Measurements from ENCODE around the gene SDC4. TPM values are rescaled to one million over a fixed set of nuclear protein-coding genes. Genes with fewer than 3 reads are reported as not detected.

Gene SDC4
- total RNA-seq, 3 donors from 2014 or later: 94.0 to 138 (median 102) TPM

DNA sequence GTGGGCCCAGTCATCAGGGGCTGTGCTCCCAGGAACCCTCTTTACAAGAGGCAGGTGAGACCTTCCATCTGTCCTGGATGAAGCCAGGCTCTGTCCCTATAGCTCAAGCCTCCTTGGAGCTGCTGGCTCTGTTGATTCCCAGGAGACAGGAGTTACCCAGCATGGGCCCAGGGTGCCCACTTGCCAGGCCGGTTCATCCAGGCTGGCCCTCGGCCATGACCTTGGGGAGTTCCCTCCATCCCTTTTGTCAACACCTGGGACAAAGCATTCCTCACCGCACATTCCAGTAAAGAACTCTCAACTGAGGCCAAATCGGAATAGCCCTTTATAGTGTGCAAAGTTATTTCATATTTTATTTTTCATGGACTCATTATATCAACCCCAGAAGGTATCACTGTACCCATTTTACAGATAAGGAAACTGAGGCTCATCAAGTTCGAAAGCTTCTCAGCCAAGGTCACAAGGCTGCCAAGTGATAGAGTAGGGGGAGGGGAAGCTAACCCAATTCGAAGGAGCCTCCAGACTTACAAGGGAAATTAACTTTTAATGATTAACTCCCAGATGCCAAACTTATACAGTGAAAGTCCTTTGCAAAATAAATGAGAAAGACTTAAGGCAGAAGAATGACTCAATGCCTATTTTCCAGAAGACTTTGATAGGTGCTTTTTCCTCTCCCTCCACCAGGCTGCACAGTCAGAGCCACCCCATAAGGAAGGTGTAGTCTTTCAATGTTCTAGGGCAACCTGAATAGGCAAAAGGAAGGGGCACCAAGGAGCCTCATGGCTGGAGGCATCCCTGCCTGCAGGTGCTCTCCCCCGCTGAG lies 18.5 kb downstream of the SDC4 start:
- Mint-ChIP-seq H3K4me1 (ENCODE audit: low read depth) (no peaks in the 10 kb centered on the region), H3K36me3 (ENCODE audit: insufficient read depth) (peaks cover 18% of the 10 kb centered on the region), H3K9me3 (no peaks in the 10 kb centered on the region), H3K27me3 (ENCODE audit: low read depth) (no peaks in the 10 kb centered on the region), H3K4me3 (no peak overlapping the region)
- no peak for DNase-seq
- ATAC-seq: no peak

- Mint-ChIP-seq H3K27me3 (ENCODE audit: low read depth) (no peaks in the 10 kb centered on the region), H3K9me3 (no peaks in the 10 kb centered on the region), H3K4me3 (no peak overlapping the region), H3K36me3 (ENCODE audit: insufficient read depth) (peaks cover 18% of the 10 kb centered on the region), H3K4me1 (ENCODE audit: low read depth) (no peaks in the 10 kb centered on the region)
- DNase-seq (no peak), ATAC-seq (no peak)
Measured at GRCh38 chr20:45328451-45328850, 19.8 kb downstream of the SDC4 start.

DNA sequence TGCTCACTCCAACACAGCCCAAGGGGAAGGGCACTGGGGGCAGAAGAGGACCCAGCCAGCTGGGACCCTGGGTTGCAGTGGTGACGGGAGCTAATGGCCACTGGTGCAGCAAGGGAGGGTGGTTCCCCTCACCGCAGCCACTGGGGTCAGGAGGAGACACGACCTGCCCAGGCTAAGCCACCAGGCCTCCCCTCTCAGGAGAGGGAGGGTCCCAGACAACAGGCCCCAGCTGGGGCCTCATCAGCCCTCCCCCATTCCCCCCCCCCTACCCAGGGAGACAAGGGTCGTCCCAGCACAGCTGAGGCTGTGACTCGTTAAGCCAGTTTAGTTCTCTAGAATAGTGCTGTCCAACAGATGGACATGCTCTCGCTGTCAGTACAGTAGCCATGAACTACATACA lies 22.9 kb downstream of the SDC4 start:
- peaks cover 8% of the 10 kb centered on the region for H3K4me1 Mint-ChIP-seq (ENCODE audit: low read depth)
- H3K9me3 Mint-ChIP-seq: no peaks in the 10 kb centered on the region
- ATAC-seq: no peak
- no peak for DNase-seq
- peaks cover 12% of the 10 kb centered on the region for H3K36me3 Mint-ChIP-seq (ENCODE audit: insufficient read depth)
- no peaks in the 10 kb centered on the region for H3K27me3 Mint-ChIP-seq (ENCODE audit: low read depth)
- no peak overlapping the region for H3K4me3 Mint-ChIP-seq

DNA sequence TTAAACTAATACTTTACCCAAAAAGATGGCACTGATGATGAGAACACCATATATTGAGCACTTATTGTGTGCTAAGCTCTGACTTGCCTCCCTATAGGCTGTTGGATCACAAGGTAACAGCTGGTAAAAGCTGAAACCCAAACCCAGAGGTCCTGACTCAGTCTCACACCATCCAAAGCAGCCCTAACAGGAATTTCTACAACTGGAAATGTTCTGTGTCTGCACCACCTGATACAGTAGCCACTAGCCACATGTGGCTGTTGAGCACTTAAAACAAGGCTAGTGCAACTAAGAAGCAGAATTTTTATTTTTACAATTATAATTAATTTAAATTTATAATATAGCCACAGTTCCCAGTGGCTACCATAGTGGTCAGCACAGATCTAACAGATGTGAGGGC lies 24.5 kb downstream of the SDC4 start:
- Mint-ChIP-seq H3K4me1 (ENCODE audit: low read depth) (peaks cover 17% of the 10 kb centered on the region), H3K4me3 (no peak overlapping the region), H3K9me3 (no peaks in the 10 kb centered on the region), H3K36me3 (ENCODE audit: insufficient read depth) (peaks cover 8% of the 10 kb centered on the region), H3K27me3 (ENCODE audit: low read depth) (no peaks in the 10 kb centered on the region)
- DNase-seq: no peak
- no peak for ATAC-seq

GRCh38 chr20:45322952-45323383 lies 25.3 kb downstream of the SDC4 start:
- ATAC-seq (no peak), DNase-seq (no peak)
- H3K36me3 Mint-ChIP-seq (ENCODE audit: insufficient read depth): peaks cover 8% of the 10 kb centered on the region
- peaks cover 24% of the 10 kb centered on the region for H3K4me1 Mint-ChIP-seq (ENCODE audit: low read depth)
- no peaks in the 10 kb centered on the region for H3K27me3 Mint-ChIP-seq (ENCODE audit: low read depth)
- H3K9me3 Mint-ChIP-seq: no peaks in the 10 kb centered on the region
- no peak overlapping the region for H3K4me3 Mint-ChIP-seq

- H3K36me3 Mint-ChIP-seq (ENCODE audit: insufficient read depth): no peaks in the 10 kb centered on the region
- H3K4me1 Mint-ChIP-seq (ENCODE audit: low read depth): peaks cover 24% of the 10 kb centered on the region
- peak in 1 of 2 donors; percentile 57 for ATAC-seq
- no peak for DNase-seq
- no peak overlapping the region for H3K4me3 Mint-ChIP-seq
- H3K9me3 Mint-ChIP-seq: no peaks in the 10 kb centered on the region
- peaks cover under 1% of the 10 kb centered on the region for H3K27me3 Mint-ChIP-seq (ENCODE audit: low read depth)
Measured at GRCh38 chr20:45320948-45321595, 27.2 kb downstream of the SDC4 start.

GRCh38 chr20:45318948-45319347 lies 29.3 kb downstream of the SDC4 start:
- DNase-seq (no peak), ATAC-seq (no peak)
- no peaks in the 10 kb centered on the region for H3K9me3 Mint-ChIP-seq
- no peaks in the 10 kb centered on the region for H3K36me3 Mint-ChIP-seq (ENCODE audit: insufficient read depth)
- H3K4me1 Mint-ChIP-seq (ENCODE audit: low read depth): peaks cover 24% of the 10 kb centered on the region
- peaks cover 20% of the 10 kb centered on the region for H3K27me3 Mint-ChIP-seq (ENCODE audit: low read depth)
- no peak overlapping the region for H3K4me3 Mint-ChIP-seq

DNA sequence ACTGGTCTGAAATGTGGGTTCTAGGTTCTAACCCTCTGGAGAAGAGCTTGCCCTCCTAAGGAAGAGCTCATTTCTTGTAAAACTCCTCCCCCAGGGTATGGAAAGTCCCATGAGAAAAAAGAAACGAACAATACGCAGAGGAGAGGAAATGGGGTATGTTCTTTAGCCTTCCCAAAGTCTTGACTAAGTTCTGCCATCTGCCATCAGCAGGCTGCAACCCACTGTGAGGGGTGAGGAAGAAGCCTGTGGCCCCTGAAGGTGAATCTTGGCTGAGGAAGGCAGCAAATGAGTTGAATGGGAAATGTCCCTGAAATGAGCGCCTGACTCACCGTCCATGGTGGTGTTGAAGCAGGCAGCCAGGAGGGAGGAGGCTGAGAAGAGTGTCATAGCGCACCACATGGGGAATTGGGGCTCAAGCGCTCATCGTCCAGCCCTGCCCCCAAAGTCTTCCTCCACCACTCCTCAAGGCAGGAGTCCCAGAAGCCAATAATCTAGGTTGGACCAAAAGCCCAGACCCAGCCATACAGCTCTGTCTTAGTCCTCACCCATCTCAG lies 29.8 kb downstream of the SDC4 start:
- Mint-ChIP-seq H3K27me3 (ENCODE audit: low read depth) (peaks cover 25% of the 10 kb centered on the region), H3K4me3 (no peak overlapping the region), H3K4me1 (ENCODE audit: low read depth) (peaks cover 24% of the 10 kb centered on the region), H3K36me3 (ENCODE audit: insufficient read depth) (no peaks in the 10 kb centered on the region), H3K9me3 (no peaks in the 10 kb centered on the region)
- ATAC-seq (peak in 1 of 2 donors; percentile 24), DNase-seq (no peak)

- peaks cover 24% of the 10 kb centered on the region for H3K4me1 Mint-ChIP-seq (ENCODE audit: low read depth)
- peaks cover 28% of the 10 kb centered on the region for H3K27me3 Mint-ChIP-seq (ENCODE audit: low read depth)
Measured at GRCh38 chr20:45317826-45318225, 30.4 kb downstream of the SDC4 start.

DNA sequence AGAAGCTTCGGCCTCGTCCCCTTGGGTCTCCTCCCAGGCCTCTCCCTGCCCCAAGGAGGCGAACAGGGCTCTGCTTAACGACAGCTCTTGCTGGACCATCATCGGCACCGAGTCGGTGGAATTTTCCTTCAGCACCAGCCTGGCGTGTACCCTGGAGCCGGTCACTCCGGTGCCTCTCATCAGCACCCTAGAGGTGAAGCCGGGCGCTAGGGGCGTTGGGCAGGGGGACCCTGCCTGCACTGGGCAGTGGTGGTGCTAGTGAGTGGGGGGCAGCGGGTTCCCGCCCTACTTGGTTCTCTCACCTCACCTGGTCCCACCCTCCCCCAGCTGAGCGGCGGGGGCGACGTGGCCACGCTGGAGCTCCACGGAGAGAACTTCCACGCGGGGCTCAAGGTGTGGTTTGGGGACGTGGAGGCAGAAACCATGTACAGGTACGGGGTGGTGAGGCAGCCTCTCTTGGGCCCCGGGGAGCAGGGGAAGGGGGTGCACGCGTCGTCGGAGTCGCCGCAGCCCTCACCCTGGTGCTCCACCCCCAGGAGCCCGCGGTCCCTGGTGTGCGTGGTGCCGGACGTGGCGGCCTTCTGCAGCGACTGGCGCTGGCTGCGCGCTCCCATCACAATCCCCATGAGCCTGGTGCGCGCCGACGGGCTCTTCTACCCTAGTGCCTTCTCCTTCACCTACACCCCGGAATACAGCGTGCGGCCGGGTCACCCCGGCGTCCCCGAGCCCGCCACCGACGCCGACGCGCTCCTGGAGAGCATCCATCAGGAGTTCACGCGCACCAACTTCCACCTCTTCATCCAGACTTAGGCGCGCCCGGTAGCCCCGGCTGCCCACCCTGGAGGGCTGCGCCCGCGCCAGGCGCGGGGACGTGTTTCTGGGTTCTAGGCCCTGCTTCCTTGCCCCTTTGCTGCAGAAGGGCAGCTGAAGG lies 31.8 kb downstream of the SDC4 start:
- no peak overlapping the region for H3K4me3 Mint-ChIP-seq
- no peak for ATAC-seq

More at GRCh38 chr20:45317826-45318225, 30.4 kb downstream of the SDC4 start:
- H3K9me3 Mint-ChIP-seq: no peaks in the 10 kb centered on the region
- DNase-seq: no peak
- no peaks in the 10 kb centered on the region for H3K36me3 Mint-ChIP-seq (ENCODE audit: insufficient read depth)
- H3K4me3 Mint-ChIP-seq: no peak overlapping the region
- no peak for ATAC-seq

DNA sequence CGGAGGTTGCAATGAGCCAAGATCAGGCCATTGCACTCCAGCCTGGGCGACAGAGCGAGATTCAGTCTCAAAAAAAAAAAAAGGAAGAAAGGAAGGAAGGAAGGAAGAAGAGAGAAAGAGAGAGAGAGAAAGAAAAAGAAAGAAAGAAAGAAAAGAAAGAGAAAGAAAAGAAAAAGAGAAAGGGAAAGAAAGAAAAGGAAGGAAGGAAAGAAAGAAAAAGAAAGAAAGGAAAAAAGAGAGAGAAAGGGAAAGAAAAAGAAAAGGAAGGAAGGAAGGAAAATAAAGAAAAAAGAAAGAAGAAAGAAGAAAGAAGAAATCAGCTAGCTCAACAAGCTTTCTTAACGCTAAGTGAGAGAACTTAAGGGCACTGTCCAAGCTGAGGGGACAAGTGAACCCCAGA lies 32.6 kb downstream of the SDC4 start:
- no peak for DNase-seq
- no peak for ATAC-seq
- H3K4me1 Mint-ChIP-seq (ENCODE audit: low read depth): peaks cover 23% of the 10 kb centered on the region
- peaks cover 47% of the 10 kb centered on the region for H3K27me3 Mint-ChIP-seq (ENCODE audit: low read depth)
- no peaks in the 10 kb centered on the region for H3K9me3 Mint-ChIP-seq
- no peak overlapping the region for H3K4me3 Mint-ChIP-seq
- no peaks in the 10 kb centered on the region for H3K36me3 Mint-ChIP-seq (ENCODE audit: insufficient read depth)

More for the DNA sequence above, 31.8 kb downstream of the SDC4 start:
- no peak for DNase-seq
- Mint-ChIP-seq H3K4me1 (ENCODE audit: low read depth) (peaks cover 26% of the 10 kb centered on the region), H3K36me3 (ENCODE audit: insufficient read depth) (no peaks in the 10 kb centered on the region), H3K27me3 (ENCODE audit: low read depth) (peaks cover 40% of the 10 kb centered on the region), H3K9me3 (no peaks in the 10 kb centered on the region)

DNA sequence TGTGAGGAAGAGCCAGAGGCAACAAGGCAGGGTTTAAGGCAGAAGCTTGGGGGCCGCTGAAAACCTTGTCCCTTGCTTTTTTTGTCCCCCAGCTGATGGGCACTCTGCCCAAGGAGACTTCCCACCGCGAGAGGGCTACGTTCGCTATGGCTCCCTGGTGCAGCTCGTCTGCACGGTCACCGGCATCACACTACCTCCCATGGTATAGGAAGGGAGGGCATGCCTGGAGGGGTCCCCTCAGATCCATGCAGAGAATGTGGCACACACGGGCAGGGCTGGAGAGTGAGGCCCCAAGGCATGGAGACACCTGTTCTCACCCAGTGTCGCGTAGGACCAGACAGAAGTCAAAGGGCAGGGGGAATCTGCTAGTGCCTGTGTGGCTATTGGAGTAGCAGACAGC lies 34.3 kb downstream of the SDC4 start:
- Mint-ChIP-seq H3K4me1 (ENCODE audit: low read depth) (peaks cover 19% of the 10 kb centered on the region), H3K36me3 (ENCODE audit: insufficient read depth) (no peaks in the 10 kb centered on the region), H3K27me3 (ENCODE audit: low read depth) (peaks cover 60% of the 10 kb centered on the region), H3K4me3 (no peak overlapping the region), H3K9me3 (no peaks in the 10 kb centered on the region)
- DNase-seq: no peak
- ATAC-seq: no peak

DNA sequence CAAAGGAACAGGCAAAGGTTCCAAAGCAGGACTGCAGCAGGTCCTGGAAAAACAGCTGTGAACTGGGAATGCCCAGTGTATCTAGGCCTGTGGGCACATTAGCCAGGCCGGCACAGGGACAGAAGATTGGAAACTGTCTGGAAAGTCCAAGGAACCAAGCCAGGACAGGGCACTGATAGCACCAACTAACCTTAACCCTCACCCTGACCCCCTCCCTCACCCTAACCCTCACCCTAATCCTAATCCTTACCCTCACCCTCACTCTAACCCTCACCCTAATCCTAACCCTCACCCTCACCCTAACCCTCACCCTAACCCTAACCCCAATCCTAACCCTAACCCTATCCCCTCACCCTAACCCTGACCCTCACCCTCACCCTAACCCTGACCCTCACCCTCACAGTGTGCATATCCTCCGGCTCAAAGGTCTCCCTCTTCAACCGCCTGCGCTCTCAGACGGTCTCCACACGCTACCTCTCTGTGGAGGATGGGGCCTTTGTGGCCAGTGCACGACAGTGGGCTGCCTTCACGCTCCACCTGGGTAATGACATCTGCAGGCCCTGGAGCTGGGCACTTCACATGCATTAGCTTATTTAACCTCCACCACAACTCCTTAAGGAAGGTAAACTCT lies 35.0 kb downstream of the SDC4 start:
- DNase-seq (no peak), ATAC-seq (no peak)
- peaks cover 11% of the 10 kb centered on the region for H3K4me1 Mint-ChIP-seq (ENCODE audit: low read depth)
- peaks cover 63% of the 10 kb centered on the region for H3K27me3 Mint-ChIP-seq (ENCODE audit: low read depth)
- H3K9me3 Mint-ChIP-seq: no peaks in the 10 kb centered on the region
- H3K4me3 Mint-ChIP-seq: no peak overlapping the region
- H3K36me3 Mint-ChIP-seq (ENCODE audit: insufficient read depth): no peaks in the 10 kb centered on the region

Data from activated T-cell treated with anti-CD3 and anti-CD28 coated beads, Interleukin-2, amount 50 U/mL, for 4 hours (primary cell).